Activated CD8-positive, alpha-beta memory T cell treated with anti-CD3 and anti-CD28 coated beads, Interleukin-2, amount 50 U/mL, for 4 hours (primary cell): ENCODE measurements around the gene KCNH1.

Experiments used
- DNase-seq: peaks from one replicate; pipeline ENCODE4 v3.0.0-alpha.2; 2020

Gene KCNH1

GRCh38 chr1:210790196-210790595 is 343.8 kb downstream of the KCNH1 start:
- no peak for DNase-seq

- no peak for DNase-seq
Measured at GRCh38 chr1:210787800-210788199, 346.1 kb downstream of the KCNH1 start.

GRCh38 chr1:210786546-210786945 is 347.4 kb downstream of the KCNH1 start:
- no peak for DNase-seq

DNA sequence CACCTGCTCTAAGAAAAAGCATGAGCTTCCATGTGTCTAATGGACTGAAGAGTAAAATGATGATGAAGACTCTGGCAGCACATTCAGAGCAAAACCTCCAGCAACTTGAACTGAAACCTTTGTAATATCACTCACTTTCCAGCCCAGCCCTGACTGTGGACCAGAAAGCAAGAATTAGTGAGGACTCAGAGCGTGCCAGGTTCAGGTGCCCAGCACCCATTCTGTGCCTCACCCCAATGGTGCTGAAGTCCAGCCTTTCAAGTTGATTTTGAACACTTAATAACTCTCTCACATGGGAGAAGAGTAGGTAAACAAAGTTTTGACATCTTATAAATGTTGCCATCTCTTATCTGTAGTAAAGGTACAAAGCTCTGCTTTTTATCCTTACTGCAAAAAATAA is 350.0 kb downstream of the KCNH1 start:
- DNase-seq, result no peak

DNA sequence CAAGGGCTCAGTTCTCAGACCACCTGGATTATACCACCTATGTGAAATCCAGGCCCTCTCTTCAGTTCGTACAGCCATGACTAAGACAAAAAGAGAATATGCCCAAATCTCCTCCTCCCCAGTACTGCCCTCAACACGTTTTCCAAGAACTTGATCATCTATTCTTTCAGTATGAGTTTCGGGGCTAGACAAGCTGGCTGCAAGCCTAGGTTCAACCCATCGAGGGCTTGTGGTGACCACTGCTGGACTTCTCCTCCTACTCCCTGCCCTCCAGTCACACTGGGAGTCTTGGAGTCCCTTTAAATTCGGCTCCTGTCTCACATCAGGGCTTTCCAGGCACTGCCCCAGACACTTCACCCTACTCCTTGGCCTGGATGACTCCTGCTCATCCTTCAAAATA is 352.3 kb downstream of the KCNH1 start:
- no peak for DNase-seq

DNA sequence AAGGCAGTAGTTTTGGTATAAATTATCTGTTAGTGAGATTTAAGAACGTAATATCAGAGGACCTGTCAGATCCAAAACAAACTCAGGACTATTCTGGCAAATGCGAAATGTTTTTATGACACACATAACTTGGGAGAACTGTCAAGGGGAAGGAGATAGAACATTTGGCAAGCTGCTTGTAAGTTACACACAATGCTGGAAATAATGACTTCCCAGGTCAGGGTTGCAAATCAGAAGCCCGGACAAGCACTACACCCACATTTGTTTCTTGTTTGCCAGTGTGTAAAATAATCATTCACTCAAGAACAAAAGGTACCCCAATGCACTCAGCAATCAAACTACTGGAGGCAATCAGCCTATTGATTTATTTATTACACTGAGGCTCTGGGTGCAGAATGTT is 354.7 kb downstream of the KCNH1 start:
- no peak for DNase-seq

GRCh38 chr1:210777914-210778313 is 356.0 kb downstream of the KCNH1 start:
- DNase-seq, result no peak

GRCh38 chr1:210776712-210777111 is 357.2 kb downstream of the KCNH1 start:
- no peak for DNase-seq

GRCh38 chr1:210775289-210775688 is 358.7 kb downstream of the KCNH1 start:
- no peak for DNase-seq

- no peak for DNase-seq
Measured at GRCh38 chr1:210773450-210773849, 360.5 kb downstream of the KCNH1 start.

DNA sequence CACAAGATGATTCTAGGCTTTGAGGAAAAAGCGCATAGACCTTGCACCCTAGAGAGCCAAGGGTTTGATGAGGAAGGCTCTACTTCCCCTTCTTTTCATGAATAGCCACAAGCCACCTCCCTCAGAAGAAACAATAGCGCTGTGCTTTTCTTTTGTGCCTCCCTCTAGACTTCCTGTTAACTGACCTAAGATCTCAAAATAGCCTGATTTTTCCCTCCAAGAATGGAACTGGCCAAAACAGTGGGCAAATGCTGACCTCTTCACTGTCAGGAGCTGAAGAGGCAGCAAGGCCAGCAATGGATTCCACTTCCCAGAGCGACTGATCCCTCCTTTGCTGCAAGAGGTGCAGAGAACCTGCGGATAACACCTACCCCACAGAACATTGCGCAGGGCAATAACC is 362.8 kb downstream of the KCNH1 start:
- DNase-seq, result no peak

DNA sequence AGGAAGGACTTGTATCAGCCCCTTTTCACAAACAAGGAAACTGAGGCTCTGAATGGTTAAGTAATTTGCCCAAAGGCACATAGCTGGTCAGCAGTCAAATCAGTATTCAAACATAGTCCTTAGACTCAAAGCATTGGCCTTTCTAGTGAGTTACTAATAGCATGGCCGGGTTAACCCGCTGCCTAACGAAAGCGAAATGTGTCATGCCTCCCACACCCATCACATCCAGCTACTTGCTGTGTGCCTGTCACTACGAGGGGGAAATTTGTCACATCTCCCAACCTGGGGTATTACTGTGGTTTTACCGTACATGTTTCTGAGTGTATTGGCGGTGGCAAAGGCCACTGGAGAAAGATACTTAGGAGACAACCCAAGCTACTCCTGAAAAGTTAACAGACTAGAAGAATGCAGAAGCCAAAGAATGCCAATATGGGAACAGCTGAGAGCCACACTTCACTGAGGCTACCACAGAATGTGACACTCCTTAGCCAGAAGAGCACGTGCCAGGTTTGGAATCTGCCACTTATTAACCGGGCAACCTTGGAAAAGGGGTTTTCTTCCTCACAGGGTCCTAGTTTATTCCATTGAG is 363.5 kb downstream of the KCNH1 start:
- DNase-seq, result no peak

GRCh38 chr1:210769473-210769872 is 364.5 kb downstream of the KCNH1 start:
- no peak for DNase-seq

GRCh38 chr1:210764536-210764935 is 369.4 kb downstream of the KCNH1 start:
- DNase-seq, result no peak

- no peak for DNase-seq
Measured at GRCh38 chr1:210758761-210759160, 375.2 kb downstream of the KCNH1 start.

GRCh38 chr1:210758261-210758660 is 375.7 kb downstream of the KCNH1 start:
- DNase-seq, result no peak

- no peak for DNase-seq
Measured at GRCh38 chr1:210757677-210758076, 376.3 kb downstream of the KCNH1 start.

DNA sequence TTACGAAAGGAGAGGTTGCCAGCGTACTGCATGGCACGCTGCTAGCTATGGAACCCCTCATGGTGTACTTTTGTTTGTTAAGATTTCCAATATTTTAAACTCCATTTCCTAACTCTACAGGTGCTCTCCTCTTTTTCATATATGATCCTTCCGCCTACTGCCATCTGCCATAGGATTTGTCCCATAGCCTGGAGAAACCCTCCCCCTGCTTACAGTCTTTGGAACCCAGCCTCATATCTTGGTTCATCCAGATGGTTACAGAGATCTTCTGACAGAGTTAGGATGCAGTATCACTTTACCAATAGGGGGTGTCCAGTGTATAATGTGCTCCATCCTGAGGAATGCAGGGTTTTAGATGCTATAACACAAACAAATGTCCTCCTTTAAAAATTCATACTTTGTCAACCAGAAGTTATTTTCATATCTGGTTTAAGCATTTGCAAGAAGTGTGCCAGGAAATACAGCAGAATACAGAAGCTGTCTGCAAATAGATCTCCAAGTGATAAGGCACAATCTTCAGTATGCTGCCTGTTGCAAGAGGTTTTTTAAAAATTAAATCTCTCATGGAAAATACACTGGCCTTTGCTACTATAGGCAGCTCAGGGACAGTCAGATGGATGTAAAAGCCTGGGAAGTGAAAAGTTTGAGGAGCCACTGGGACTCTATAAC is 377.8 kb downstream of the KCNH1 start:
- no peak for DNase-seq

GRCh38 chr1:210754878-210755665 is 378.9 kb downstream of the KCNH1 start:
- DNase-seq, result no peak

DNA sequence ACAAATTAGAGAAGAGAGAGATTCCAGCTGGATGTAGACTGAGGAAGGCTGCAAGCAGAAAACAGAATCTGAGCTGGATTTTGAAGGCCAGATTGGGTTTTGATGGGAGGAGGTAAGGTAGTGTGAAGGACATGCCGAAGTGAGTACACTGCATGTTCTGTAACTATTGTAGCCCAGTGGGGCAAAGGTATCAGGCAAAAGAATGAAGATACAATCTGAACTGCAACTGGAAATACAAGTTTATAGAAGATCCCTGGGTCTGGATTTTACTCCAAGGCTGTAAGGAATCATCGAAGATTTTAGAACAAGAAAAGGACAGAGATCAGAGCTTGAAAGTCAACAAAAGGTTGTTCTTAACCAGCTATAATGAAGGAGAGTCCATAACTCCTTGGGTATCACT is 382.0 kb downstream of the KCNH1 start:
- no peak for DNase-seq

DNA sequence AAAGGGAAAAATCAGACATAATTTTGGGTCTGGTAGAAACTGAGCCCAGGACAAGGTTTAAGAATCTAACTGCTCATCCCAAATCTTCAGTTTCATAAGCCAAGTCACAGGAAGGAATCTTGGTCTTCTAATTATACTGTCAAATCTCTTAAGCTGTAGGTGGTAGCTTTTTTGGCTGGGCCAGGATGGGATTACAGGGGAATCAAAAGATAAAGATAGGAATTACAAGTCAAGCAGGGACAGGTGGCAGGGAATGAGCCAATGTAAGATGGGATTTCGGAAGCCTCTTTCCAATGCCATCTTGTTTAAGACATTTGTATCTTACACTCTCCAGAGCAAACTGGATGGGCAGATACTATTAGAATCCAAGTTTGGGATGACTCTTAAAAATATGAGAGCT is 383.5 kb downstream of the KCNH1 start:
- no peak for DNase-seq

GRCh38 chr1:210748796-210749195 is 385.2 kb downstream of the KCNH1 start:
- no peak for DNase-seq

GRCh38 chr1:210747890-210748289 is 386.1 kb downstream of the KCNH1 start:
- no peak for DNase-seq

GRCh38 chr1:210747112-210747511 is 386.8 kb downstream of the KCNH1 start:
- DNase-seq, result no peak
